ENCODE measurements around the gene EOMES.
"Not testable (repeated sequence)": the region's sequence is repeated elsewhere in the genome, so short reads cannot be mapped to it uniquely, and the experiment has no call there.

Gene EOMES

DNA sequence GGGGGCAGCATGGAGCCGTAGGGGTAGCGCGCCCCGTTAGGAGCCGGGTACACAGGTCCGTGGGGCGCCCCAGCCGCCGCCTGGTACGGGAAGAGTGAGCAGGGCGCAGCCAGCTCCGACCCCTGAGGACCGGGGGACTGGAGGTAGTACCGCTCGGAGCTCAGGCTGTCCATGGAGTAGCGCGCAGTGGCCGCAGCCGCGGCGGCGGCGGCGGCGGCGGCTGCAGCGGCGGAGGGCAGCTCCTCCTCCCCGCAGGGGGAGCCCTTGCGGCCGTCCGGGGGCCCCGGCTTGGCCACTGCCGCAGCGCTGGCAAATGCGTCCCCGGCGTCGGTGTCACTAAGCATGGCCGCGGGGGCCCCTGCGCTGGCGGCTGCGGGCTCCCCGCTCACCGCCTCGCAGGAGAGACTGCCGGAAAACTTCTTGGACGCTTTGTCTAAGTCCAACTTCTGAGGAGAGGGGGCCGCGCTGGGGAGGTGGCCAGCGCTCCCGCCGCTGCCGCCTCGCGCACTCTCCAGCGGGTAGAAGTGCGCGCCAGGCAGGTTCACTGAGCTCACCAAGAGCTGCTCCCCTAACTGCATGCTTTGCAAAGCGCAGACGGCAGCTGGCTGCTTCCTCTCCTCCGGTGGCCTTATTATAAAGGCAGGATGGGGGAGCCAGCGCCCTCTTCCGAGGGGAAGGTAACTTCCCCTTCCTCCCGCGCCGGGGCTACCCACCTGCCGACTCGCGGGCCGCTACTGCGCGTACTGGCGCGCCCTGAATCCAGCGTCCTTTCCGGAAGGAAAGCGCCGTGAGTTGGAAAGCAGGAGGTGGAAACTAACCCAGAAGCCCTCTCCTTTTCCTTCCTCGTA is at the start of gene EOMES:
EOMES (minus strand) TSS at position 607 of the 848 bp plus-strand sequence; CDS start at position 578, 29 bp downstream.
- DNase-seq (ENCODE audit: low read depth in 2 of 2) = no peak

DNA sequence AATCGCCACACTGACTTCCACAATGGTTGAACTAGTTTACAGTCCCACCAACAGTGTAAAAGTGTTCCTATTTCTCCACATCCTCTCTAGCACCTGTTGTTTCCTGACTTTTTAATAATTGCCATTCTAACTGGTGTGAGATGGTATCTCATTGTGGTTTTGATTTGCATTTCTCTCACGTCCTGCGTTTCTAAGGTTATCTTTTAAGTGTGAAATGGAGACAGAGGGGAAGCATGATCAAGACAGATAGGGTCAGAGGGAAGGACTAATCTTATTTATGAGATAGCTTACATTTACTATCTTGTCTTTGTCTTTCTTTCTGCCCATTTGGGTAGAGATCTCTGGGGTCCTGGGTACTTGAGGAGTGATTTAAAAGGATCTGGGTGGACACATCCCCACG is 48.3 kb upstream of the EOMES start:
- not testable (repeated sequence) for DNase-seq (ENCODE audit: low read depth in 2 of 2)

GRCh38 chr3:27767000-27767399 is 44.9 kb upstream of the EOMES start:
- DNase-seq (ENCODE audit: low read depth in 2 of 2) = no peak

- no peak for DNase-seq (ENCODE audit: low read depth in 2 of 2)
Observed at GRCh38 chr3:27758083-27758482, 36.0 kb upstream of the EOMES start.

- DNase-seq (ENCODE audit: low read depth in 2 of 2) = no peak
Observed at GRCh38 chr3:27756877-27757276, 34.8 kb upstream of the EOMES start.

GRCh38 chr3:27752926-27753325 is 30.8 kb upstream of the EOMES start:
- DNase-seq (ENCODE audit: low read depth in 2 of 2) = no peak

- DNase-seq (ENCODE audit: low read depth in 2 of 2) = no peak
Observed at GRCh38 chr3:27749643-27750042, 27.5 kb upstream of the EOMES start.

GRCh38 chr3:27746838-27747237 is 24.7 kb upstream of the EOMES start:
- no peak for DNase-seq (ENCODE audit: low read depth in 2 of 2)

DNA sequence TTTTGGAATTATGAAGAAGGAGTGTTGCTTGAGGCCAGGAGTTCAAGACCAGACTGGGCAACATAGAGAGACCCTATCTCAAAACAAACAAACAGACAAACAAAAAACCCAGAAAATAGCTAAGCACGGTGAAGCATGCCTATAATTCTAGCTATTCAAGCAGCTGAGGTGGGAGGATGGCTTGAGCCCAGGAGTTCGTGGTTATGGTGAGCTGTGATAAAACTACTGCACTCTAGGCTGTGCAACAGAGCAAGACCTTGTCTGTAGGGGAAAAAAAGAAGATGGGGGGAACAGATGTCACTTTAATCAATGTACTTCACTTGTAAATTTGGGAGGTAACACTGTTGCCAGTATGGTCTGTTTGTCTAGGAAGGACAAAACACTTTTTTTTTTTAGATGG is 18.7 kb upstream of the EOMES start:
- no peak for DNase-seq (ENCODE audit: low read depth in 2 of 2)

DNA sequence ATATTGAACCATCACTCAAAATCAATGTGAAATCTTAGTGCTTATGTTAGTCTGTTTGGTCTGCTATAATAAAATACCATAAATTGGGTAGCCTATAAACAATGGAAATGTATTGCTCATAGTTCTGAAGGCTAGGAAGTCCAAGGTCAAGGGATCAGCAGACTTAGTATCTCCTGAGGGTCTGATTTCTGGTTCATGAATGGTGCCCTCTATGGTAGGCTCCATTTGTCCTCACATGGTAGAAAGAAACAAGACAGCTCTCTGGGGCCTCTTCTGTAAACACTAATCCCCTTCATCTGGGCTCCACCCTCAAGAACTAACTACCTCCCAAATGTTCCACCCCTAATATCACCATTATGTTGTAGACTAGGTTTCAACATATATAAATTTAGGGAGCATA is 15.0 kb upstream of the EOMES start:
- no peak for DNase-seq (ENCODE audit: low read depth in 2 of 2)

- no peak for DNase-seq (ENCODE audit: low read depth in 2 of 2)
Observed at GRCh38 chr3:27730774-27731659, 8.9 kb upstream of the EOMES start.

DNA sequence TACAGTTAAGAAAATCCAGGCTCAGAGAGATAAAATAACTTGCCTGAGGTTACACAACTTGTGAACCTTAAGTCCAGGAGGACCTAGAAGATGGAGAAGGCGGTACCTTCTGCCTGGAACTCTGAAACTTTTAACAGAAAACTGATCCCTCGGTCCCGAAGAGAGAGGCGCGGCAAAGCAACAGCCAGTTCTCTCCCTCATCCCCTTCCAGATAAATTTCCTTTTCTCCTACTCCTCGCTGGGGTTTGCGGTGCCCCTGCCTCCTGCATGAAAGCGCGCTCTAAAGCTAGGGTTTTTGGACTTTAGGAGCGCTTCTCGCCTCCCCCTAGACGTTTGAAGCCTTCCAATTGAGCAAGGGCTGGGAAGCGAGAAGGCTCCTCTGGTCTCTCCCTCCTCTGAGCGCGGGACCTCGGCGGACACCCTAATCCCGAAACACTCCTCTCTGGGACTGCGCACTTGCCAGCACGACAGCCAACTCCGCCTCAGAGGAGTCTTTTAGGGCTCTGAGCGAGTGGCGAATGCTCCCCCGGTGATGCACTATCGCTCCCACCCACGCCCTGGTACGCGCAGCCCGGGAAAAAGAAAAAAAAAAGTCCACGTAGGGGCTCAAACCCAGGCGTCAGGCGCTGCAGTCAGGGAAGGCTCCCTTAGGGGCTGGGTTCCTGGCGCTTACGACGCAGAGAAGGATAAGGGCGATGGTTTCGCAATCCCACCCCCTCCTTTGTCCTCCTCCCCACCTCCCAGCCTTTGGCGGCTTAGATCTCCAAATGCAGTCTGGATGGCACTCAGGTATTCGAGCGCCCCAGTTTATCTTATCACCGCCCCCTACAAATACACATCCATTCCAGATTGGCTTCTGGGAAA is 7.9 kb upstream of the EOMES start:
- DNase-seq (ENCODE audit: low read depth in 2 of 2) = no peak

DNA sequence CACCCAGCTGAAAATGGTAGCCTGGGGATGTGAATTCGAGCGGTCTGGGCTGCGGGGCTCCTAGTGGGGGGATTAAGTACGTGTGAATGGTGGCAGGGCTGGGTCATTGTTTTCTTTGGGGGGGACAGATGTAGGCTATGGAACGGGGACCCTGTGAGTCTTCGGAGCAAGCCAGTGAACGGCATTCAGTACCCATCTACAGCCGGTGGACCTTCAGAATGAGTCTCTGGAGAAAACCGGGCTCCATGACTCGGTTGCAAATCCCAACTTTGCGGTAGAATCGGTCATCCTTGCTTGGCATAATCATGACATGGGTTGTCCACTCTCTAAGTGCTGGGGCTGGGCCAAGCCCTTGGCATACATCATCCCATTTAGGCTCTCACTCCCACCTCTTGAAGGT is 7.2 kb upstream of the EOMES start:
- no peak for DNase-seq (ENCODE audit: low read depth in 2 of 2)

GRCh38 chr3:27728195-27729087 is 6.3 kb upstream of the EOMES start:
- no peak for DNase-seq (ENCODE audit: low read depth in 2 of 2)

DNA sequence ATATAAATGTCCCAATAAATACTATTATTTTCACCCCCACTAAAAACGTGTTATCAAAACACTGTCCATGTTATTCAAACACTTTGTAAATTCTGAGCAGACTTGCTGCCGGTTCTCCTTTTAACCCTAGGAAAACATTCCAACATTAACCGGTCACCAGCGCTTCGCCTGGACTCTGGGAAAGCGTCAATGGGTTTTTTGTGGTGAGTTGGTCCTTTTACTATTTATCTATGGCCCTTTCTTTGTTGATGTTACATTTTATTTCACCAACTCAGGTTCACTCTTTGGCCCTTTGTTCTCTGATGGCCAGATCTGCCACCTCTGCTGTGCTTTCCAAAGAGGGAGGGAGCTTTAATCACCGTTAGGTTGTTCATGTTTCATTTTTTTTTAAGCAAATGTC is 4.1 kb upstream of the EOMES start:
- DNase-seq (ENCODE audit: low read depth in 2 of 2) = no peak

DNA sequence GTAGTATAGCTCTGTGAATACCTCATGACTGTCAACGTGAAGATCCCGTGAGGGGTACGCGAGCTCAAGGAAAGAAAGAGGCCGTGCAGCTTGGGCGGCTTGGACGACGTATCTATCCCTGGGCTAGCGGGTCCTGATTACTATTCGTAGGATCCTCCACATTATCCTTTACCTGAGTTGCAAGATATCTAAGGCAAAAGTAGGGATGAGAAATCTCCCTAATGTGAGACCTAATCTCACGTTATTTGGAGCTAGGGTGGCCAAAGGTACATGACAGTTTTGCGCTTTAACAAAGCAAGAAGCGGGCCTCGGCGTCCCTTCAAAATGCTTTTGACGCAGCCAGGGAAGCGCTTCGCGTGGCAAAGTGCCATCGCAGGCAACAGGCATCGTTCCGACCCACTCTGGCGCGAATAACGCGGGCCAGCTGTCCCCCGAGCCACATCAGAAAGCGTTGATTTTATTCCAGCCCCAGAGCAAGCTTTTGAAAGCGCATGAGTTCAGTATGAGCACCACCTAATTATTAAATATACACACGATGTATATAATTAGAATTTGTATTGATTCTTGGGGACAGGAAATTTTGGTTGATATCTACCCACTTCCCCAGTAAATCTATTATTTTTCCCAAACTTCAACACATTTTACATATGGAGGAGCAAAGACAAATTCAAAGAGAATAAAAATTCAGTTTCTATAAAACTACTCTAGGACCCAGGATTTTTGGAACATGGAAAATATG is 2.5 kb upstream of the EOMES start:
- no peak for DNase-seq (ENCODE audit: low read depth in 2 of 2)

DNA sequence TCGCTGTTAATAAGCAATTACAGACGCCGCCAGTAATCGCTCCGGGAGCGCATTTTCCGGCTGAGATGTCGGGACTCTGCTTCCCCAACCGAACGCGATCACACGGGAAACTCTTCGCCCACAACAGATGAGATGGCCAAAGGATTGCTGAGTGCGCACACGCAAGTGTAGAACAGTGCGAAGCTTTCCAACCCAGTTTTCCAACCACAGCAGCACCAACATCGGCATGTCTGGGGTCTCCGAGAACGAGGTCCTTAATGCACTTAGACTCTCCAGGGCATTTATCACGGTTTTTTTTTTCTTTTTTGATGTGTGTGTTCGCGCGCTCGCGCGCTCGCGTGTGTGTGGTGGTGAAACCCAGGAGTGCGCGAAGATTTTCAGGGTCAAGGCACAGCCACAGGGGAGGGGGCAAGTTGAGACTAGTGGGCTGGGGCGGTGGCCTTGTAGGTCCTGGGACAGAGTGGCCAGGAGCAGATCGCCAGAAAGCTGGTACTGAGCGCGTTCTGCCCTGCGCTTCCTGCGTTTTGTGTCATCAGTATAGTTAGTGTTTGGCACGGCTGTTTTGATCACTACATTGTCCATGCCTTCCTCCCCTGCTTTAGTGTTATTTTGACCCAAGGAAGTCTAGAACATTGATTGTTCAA is 1.8 kb upstream of the EOMES start:
- DNase-seq (ENCODE audit: low read depth in 2 of 2) = no peak

- no peak for DNase-seq (ENCODE audit: low read depth in 2 of 2)
Observed at GRCh38 chr3:27723456-27723814, 1.3 kb upstream of the EOMES start.

DNA sequence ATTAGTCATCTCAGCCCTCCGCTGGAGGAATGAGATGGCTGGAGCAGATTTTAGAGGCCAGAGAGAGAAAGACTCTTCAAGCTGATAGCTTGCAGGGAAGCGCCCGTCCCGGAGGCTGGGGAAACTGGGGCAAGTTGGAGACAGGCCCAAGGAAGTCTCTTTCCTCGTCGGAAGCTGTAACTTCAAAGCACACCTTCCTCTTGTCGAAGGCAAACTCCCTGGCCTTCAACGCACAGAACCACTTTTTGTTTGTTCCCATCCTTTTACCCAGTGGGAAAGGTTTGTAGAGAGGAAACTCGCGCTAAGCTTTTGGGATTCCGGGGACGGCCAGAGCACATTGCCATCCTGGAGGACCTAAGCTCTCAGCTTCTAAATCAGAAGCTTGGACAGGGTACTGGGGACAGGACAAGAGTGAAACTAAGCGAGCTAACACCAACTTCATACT is 900 bp upstream of the EOMES start:
- no peak for DNase-seq (ENCODE audit: low read depth in 2 of 2)
